ENCODE results near the gene NPFFR1.

DNA sequence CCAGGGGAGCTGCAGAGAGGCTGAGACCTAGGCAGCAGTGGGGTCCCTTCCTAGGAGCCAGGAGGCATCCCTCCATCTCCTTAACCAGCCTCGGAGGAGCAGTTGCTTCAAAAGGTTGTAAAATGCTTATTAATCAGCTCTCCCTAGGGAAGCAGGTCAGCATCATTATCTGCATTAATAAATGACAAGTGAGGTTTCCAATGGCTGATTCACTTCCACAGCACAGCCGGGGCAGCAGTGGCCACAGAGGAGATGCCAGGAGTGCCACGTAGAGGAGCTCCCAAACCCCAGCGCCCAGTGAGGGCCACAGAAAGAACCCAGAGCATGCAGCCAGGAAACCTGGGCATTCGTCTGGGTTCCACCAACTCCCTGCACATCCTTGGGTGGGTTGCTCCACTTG lies 8.2 kb upstream of the NPFFR1 start:
- TF ChIP-seq, protein P1, sequence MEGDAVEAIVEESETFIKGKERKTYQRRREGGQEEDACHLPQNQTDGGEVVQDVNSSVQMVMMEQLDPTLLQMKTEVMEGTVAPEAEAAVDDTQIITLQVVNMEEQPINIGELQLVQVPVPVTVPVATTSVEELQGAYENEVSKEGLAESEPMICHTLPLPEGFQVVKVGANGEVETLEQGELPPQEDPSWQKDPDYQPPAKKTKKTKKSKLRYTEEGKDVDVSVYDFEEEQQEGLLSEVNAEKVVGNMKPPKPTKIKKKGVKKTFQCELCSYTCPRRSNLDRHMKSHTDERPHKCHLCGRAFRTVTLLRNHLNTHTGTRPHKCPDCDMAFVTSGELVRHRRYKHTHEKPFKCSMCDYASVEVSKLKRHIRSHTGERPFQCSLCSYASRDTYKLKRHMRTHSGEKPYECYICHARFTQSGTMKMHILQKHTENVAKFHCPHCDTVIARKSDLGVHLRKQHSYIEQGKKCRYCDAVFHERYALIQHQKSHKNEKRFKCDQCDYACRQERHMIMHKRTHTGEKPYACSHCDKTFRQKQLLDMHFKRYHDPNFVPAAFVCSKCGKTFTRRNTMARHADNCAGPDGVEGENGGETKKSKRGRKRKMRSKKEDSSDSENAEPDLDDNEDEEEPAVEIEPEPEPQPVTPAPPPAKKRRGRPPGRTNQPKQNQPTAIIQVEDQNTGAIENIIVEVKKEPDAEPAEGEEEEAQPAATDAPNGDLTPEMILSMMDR (IDR thresholded peaks at IDR 0.05 in 8 of 11, conservative IDR thresholded peaks at IDR 0.05 in 3 of 11): no peak
- no peak for TF ChIP-seq POLR2A (IDR thresholded peaks at IDR 0.05)
- TF ChIP-seq POLR2AphosphoS5 (IDR thresholded peaks at IDR 0.05): no peak
